Psoas muscle (tissue), 8 donors: ENCODE results near the gene FAM53B. TPM values are rescaled to one million over a fixed set of nuclear protein-coding genes. Genes with fewer than 3 reads are reported as not detected.
A peak's percentile ranks its signal among the peaks of the same experiment; 100 is the strongest.

Experiments used
- ATAC-seq, 4 donors: fragments of 200-7000 bp; cut with Tn5 transposase; one replicate each; pipeline ENCODE4 v1.9.1; 2020; ENCODE audit warnings: moderate library complexity in 3 of 4, mild to moderate bottlenecking in 2 of 4
- DNase-seq, 2 donors: peaks; one replicate each; pipeline ENCODE4 v3.0.0-alpha.2; 2020
- H3K27ac ChIP-seq: fragments of 200-600 bp; one replicate; pipeline ENCODE4 v1.8.0; 2022
- H3K27me3 ChIP-seq, 3 donors: fragments of 200-600 bp in 1 of 3; one replicate each; pipeline versions ENCODE4 v1.6.1 to v1.8.0; 2013 to 2022; ENCODE audit warnings: low read length in 2 of 3, mild to moderate bottlenecking in 2 of 3, moderate library complexity in 1 of 3; ENCODE audit not compliant: insufficient read depth in 3 of 3
- H3K36me3 ChIP-seq, 2 donors: fragments of 200-600 bp in 1 of 2; one replicate each; pipeline versions ENCODE4 v1.6.1 to v1.8.0; 2013 to 2022; ENCODE audit warnings: low read depth in 1 of 2, mild to moderate bottlenecking in 1 of 2, moderate library complexity in 1 of 2; ENCODE audit not compliant: insufficient read depth in 1 of 2
- H3K4me1 ChIP-seq: fragments of 200-600 bp; one replicate; pipeline ENCODE4 v1.8.0; 2022
- H3K4me3 ChIP-seq: fragments of 200-600 bp; one replicate; pipeline ENCODE4 v1.8.0; 2022; ENCODE audit warnings: mild to moderate bottlenecking
- H3K9me3 ChIP-seq: fragments of 200-600 bp; one replicate; pipeline ENCODE4 v1.8.0; 2022
- CTCF ChIP-seq: fragments of 200-600 bp; IDR thresholded peaks from one replicate; pipeline ENCODE4 v1.8.0; 2022; ENCODE audit warnings: antibody characterized with exemption
- WGBS, 3 donors: extraction: QIAGEN DNeasy Blood & Tissue Kit; methylation state at CpG; one replicate each; pipeline versions ENCODE4 v1.1.6 to v1.1.7; 2013; 5-methylcytosine and 5-hydroxymethylcytosine counted together
- intact Hi-C, 2 donors: fragments of 100-400 bp; cut with DNase I; formaldehyde crosslinking; loops; one replicate each; pipeline versions ENCODE4 v1.11.0 to v1.14.2; 2022
- polyA plus RNA-seq, 3 donors: library from polyadenylated mRNA; stranded (reverse); fragments of 200-250 nt; gene quantifications; one replicate each; pipeline ENCODE4 v1.2.3, GENCODE V29; 2013
- total RNA-seq, 4 donors: library from RNA; stranded (reverse); fragmentation: NEBNext Ultra II Directional in 2 of 4; extraction: Animal tissue kit (Norgen Biotek cat#: 25700) in 2 of 4; gene quantifications; one replicate each; pipeline versions ENCODE4 v1.2.1 to v1.2.4, GENCODE V29; 2021 to 2023
- donor health status: healthy with polysubstance abuse.
- donor health status: DM: no; HTN: no; CAD: no; lungs with moderate emphysema.
- donor health status: Bipolar disorder and iron deficiency.
- donor health status: healthy.
- donor health status: DM: yes; HTN: yes; CAD: no.
- donor health status: DM: no; HTN: no; CAD: no.
- donor health status: DM: no; HTN: no; CAD: no.
- donor health status: DM: yes; HTN: yes; CAD: no.

FAM53B gene
- total and polyA plus RNA-seq, 7 donors: 31.0 to 178 (median 49.5) TPM

- WGBS, 3 donors: 51 to 80% (median 59%) methylated on average over 20 of the region's 20 CpGs
- Histone ChIP-seq H3K36me3 (no peaks in the 10 kb centered on the region), H3K27me3 (no peaks in the 10 kb centered on the region), H3K27ac (peak overlapping the region; percentile 11), H3K4me3 (no peak overlapping the region), H3K9me3 (no peaks in the 10 kb centered on the region), H3K4me1 (peaks cover 69% of the 10 kb centered on the region)
- intact Hi-C loops: no loop called here
- TF ChIP-seq CTCF: no peak
- DNase-seq (no peak), ATAC-seq (peak in 3 of 4 donors; percentile 23 to 47 (median 40))
Measured at GRCh38 chr10:124642088-124642710, 102.0 kb downstream of the FAM53B start.

GRCh38 chr10:124641282-124642087 is 102.7 kb downstream of the FAM53B start:
- no peak for TF ChIP-seq CTCF

GRCh38 chr10:124640538-124641231 is 103.5 kb downstream of the FAM53B start:
- Histone ChIP-seq H3K4me3 (no peak overlapping the region), H3K36me3 (no peaks in the 10 kb centered on the region), H3K9me3 (no peaks in the 10 kb centered on the region), H3K27ac (no peak overlapping the region), H3K27me3 (no peaks in the 10 kb centered on the region), H3K4me1 (peaks cover 54% of the 10 kb centered on the region)
- TF ChIP-seq CTCF: no peak
- DNase-seq (no peak), ATAC-seq (peak in 2 of 4 donors; percentile 5 to 13)
- WGBS, 3 donors: 47 to 53% (median 51%) methylated on average over 20 of the region's 20 CpGs
- intact Hi-C loops: no loop called here

More at GRCh38 chr10:124641282-124642087, 102.7 kb downstream of the FAM53B start:
- no peaks in the 10 kb centered on the region for H3K27me3 ChIP-seq
- H3K27ac ChIP-seq: peak overlapping the region; percentile 11
- 41 to 63% (median 44%) methylated on average over 15 of the region's 15 CpGs for WGBS, 3 donors
- peaks cover 62% of the 10 kb centered on the region for H3K4me1 ChIP-seq
- DNase-seq: no peak
- no peaks in the 10 kb centered on the region for H3K36me3 ChIP-seq
- intact Hi-C loops: no loop called here
- no peaks in the 10 kb centered on the region for H3K9me3 ChIP-seq
- H3K4me3 ChIP-seq: no peak overlapping the region
- ATAC-seq: peak; percentile 29 to 57 (median 44)

GRCh38 chr10:124640056-124640455 is 104.1 kb downstream of the FAM53B start:
- Histone ChIP-seq H3K36me3 (no peaks in the 10 kb centered on the region), H3K4me3 (no peak overlapping the region), H3K27me3 (no peaks in the 10 kb centered on the region), H3K9me3 (no peaks in the 10 kb centered on the region), H3K27ac (no peak overlapping the region), H3K4me1 (peaks cover 49% of the 10 kb centered on the region)
- no peak for ATAC-seq
- WGBS, 3 donors: 66 to 96% (median 74%) methylated on average over 7 of the region's 7 CpGs
- TF ChIP-seq CTCF: no peak
- DNase-seq: no peak
- intact Hi-C loops: no loop called here
